ENCODE results near the gene UBE4B.
"Not testable (repeated sequence)": the region's sequence is repeated elsewhere in the genome, so short reads cannot be mapped to it uniquely, and the experiment has no call there.

DNA sequence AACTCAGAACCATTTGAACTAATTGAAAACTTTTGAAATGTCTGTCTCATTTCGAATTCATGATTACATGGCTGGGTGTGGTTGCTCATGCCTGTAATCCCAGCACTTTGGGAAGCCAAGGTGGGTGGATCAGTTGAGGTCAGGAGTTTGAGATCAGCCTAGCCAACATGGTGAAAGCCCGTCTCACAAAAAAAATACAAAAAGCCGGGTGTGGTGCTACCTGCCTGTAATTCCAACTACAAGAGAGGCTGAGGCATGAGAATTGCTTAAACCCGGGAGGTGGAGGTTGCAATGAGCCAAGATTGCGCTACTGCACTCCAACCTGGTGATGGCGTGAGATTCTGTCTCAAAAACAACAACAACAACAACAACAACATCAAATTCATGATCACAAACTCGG lies 40.6 kb downstream of the UBE4B start:
- TF ChIP-seq, protein P1, sequence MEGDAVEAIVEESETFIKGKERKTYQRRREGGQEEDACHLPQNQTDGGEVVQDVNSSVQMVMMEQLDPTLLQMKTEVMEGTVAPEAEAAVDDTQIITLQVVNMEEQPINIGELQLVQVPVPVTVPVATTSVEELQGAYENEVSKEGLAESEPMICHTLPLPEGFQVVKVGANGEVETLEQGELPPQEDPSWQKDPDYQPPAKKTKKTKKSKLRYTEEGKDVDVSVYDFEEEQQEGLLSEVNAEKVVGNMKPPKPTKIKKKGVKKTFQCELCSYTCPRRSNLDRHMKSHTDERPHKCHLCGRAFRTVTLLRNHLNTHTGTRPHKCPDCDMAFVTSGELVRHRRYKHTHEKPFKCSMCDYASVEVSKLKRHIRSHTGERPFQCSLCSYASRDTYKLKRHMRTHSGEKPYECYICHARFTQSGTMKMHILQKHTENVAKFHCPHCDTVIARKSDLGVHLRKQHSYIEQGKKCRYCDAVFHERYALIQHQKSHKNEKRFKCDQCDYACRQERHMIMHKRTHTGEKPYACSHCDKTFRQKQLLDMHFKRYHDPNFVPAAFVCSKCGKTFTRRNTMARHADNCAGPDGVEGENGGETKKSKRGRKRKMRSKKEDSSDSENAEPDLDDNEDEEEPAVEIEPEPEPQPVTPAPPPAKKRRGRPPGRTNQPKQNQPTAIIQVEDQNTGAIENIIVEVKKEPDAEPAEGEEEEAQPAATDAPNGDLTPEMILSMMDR (conservative IDR thresholded peaks at IDR 0.05; ENCODE audit: low read depth in 2 of 2), result peak; percentile 10 to 25; a peak in 1 of 4 replicates
- not testable (repeated sequence) for TF ChIP-seq POLR2AphosphoS5 (IDR thresholded peaks at IDR 0.05; ENCODE audit: low read depth); STAT1 (IDR thresholded peaks at IDR 0.05; ENCODE audit: unreplicated experiment); EZH2phosphoT487 (IDR thresholded peaks at IDR 0.05; ENCODE audit: unreplicated experiment); EZH2 (IDR thresholded peaks at IDR 0.05; ENCODE audit: low read depth, unreplicated experiment); ZNF331 (CRISPR knock-in tag; IDR thresholded peaks at IDR 0.05; ENCODE audit: low read depth); CREB1 (CRISPR knock-in tag; IDR thresholded peaks at IDR 0.05; ENCODE audit: low read depth); ZNF114 (CRISPR knock-in tag; IDR thresholded peaks at IDR 0.05); JUNB (IDR thresholded peaks at IDR 0.05; ENCODE audit: unreplicated experiment)
- TF ChIP-seq, protein P2, sequence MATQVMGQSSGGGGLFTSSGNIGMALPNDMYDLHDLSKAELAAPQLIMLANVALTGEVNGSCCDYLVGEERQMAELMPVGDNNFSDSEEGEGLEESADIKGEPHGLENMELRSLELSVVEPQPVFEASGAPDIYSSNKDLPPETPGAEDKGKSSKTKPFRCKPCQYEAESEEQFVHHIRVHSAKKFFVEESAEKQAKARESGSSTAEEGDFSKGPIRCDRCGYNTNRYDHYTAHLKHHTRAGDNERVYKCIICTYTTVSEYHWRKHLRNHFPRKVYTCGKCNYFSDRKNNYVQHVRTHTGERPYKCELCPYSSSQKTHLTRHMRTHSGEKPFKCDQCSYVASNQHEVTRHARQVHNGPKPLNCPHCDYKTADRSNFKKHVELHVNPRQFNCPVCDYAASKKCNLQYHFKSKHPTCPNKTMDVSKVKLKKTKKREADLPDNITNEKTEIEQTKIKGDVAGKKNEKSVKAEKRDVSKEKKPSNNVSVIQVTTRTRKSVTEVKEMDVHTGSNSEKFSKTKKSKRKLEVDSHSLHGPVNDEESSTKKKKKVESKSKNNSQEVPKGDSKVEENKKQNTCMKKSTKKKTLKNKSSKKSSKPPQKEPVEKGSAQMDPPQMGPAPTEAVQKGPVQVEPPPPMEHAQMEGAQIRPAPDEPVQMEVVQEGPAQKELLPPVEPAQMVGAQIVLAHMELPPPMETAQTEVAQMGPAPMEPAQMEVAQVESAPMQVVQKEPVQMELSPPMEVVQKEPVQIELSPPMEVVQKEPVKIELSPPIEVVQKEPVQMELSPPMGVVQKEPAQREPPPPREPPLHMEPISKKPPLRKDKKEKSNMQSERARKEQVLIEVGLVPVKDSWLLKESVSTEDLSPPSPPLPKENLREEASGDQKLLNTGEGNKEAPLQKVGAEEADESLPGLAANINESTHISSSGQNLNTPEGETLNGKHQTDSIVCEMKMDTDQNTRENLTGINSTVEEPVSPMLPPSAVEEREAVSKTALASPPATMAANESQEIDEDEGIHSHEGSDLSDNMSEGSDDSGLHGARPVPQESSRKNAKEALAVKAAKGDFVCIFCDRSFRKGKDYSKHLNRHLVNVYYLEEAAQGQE (IDR thresholded peaks at IDR 0.05; ENCODE audit: unreplicated experiment), result not testable (repeated sequence)
- TF ChIP-seq, protein P3, sequence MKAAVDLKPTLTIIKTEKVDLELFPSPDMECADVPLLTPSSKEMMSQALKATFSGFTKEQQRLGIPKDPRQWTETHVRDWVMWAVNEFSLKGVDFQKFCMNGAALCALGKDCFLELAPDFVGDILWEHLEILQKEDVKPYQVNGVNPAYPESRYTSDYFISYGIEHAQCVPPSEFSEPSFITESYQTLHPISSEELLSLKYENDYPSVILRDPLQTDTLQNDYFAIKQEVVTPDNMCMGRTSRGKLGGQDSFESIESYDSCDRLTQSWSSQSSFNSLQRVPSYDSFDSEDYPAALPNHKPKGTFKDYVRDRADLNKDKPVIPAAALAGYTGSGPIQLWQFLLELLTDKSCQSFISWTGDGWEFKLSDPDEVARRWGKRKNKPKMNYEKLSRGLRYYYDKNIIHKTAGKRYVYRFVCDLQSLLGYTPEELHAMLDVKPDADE (IDR thresholded peaks at IDR 0.05), result not testable (repeated sequence)

Measured in GM23338 (cell line).